HL-60 (cell line): ENCODE data around the gene FFAR1.

ENCODE experiments used
- GABPA ChIP-seq: IDR thresholded peaks from 2 replicates; pipeline ENCODE4 v1.6.1; 2012; ENCODE audit warnings: low read depth
- POLR2AphosphoS5 ChIP-seq: IDR thresholded peaks from 2 replicates; pipeline ENCODE4 v1.6.1; 2012; ENCODE audit warnings: low read depth
- SPI1 ChIP-seq: IDR thresholded peaks from 2 replicates; pipeline ENCODE4 v1.6.1; 2012; ENCODE audit warnings: low read depth, mild to moderate bottlenecking, borderline replicate concordance
- TF ChIP-seq, protein P1 (sequence below): IDR thresholded peaks from one replicate; pipeline ENCODE4 v1.5.1; 2011; ENCODE audit warnings: low read length, control low read depth, inconsistent platforms; ENCODE audit not compliant: insufficient read depth
- TF ChIP-seq, protein P2 (sequence below): IDR thresholded peaks from 2 replicates; pipeline ENCODE4 v1.6.1; 2012; ENCODE audit warnings: low read depth; ENCODE audit not compliant: insufficient replicate concordance

DNA sequence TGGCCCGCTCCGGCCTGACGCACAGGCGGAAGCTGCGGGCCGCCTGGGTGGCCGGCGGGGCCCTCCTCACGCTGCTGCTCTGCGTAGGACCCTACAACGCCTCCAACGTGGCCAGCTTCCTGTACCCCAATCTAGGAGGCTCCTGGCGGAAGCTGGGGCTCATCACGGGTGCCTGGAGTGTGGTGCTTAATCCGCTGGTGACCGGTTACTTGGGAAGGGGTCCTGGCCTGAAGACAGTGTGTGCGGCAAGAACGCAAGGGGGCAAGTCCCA, 4.4 kb downstream of the FFAR1 start:
- TF ChIP-seq, protein P1, sequence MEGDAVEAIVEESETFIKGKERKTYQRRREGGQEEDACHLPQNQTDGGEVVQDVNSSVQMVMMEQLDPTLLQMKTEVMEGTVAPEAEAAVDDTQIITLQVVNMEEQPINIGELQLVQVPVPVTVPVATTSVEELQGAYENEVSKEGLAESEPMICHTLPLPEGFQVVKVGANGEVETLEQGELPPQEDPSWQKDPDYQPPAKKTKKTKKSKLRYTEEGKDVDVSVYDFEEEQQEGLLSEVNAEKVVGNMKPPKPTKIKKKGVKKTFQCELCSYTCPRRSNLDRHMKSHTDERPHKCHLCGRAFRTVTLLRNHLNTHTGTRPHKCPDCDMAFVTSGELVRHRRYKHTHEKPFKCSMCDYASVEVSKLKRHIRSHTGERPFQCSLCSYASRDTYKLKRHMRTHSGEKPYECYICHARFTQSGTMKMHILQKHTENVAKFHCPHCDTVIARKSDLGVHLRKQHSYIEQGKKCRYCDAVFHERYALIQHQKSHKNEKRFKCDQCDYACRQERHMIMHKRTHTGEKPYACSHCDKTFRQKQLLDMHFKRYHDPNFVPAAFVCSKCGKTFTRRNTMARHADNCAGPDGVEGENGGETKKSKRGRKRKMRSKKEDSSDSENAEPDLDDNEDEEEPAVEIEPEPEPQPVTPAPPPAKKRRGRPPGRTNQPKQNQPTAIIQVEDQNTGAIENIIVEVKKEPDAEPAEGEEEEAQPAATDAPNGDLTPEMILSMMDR, result no peak
- no peak for TF ChIP-seq SPI1
- TF ChIP-seq, protein P2, sequence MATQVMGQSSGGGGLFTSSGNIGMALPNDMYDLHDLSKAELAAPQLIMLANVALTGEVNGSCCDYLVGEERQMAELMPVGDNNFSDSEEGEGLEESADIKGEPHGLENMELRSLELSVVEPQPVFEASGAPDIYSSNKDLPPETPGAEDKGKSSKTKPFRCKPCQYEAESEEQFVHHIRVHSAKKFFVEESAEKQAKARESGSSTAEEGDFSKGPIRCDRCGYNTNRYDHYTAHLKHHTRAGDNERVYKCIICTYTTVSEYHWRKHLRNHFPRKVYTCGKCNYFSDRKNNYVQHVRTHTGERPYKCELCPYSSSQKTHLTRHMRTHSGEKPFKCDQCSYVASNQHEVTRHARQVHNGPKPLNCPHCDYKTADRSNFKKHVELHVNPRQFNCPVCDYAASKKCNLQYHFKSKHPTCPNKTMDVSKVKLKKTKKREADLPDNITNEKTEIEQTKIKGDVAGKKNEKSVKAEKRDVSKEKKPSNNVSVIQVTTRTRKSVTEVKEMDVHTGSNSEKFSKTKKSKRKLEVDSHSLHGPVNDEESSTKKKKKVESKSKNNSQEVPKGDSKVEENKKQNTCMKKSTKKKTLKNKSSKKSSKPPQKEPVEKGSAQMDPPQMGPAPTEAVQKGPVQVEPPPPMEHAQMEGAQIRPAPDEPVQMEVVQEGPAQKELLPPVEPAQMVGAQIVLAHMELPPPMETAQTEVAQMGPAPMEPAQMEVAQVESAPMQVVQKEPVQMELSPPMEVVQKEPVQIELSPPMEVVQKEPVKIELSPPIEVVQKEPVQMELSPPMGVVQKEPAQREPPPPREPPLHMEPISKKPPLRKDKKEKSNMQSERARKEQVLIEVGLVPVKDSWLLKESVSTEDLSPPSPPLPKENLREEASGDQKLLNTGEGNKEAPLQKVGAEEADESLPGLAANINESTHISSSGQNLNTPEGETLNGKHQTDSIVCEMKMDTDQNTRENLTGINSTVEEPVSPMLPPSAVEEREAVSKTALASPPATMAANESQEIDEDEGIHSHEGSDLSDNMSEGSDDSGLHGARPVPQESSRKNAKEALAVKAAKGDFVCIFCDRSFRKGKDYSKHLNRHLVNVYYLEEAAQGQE, result no peak
- TF ChIP-seq GABPA, result no peak
- no peak for TF ChIP-seq POLR2AphosphoS5
